ENCODE data around the gene ABCA4.

- TF ChIP-seq TAF1 (IDR thresholded peaks at IDR 0.05; ENCODE audit: low read depth, low read length): no peak
- TF ChIP-seq POLR2A (IDR thresholded peaks at IDR 0.05; ENCODE audit: low read depth, low read length): no peak
- no peak for TF ChIP-seq POLR2AphosphoS5 (IDR thresholded peaks at IDR 0.05; ENCODE audit: low read depth, low read length)
These were observed 9.1 kb downstream of the ABCA4 start for GRCh38 chr1:94111879-94112278.

Data from GM12891 (cell line).